Caco-2 (cell line): ENCODE results near the gene IFI16. TPM values are rescaled to one million over a fixed set of nuclear protein-coding genes. Genes with fewer than 3 reads are reported as not detected.

Experiments used
- BruUV-seq: library from RNA; stranded (reverse); fragments of 400-500 nt; replicated peaks from 2 replicates; lab custom pipeline; 2021; lab: Mats Ljungman, UMichigan
- CTCF ChIA-PET: fragments of 300-600 bp; sonication (Branson Sonifier 250); formaldehyde crosslinking; loops from one replicate; lab custom pipeline; 2022; ENCODE audit warnings: antibody characterized with exemption; lab: Charles Lee
- POLR2A ChIA-PET: fragments of 300-600 bp; sonication (Branson Sonifier 250); formaldehyde crosslinking; loops from one replicate; lab custom pipeline; 2022; ENCODE audit warnings: antibody characterized with exemption; lab: Charles Lee
- DNase-seq, 2 experiments: peaks; one replicate each; pipeline versions ENCODE4 v3.0.0 to v3.0.0-alpha.2; 2020 to 2022
- H3K27me3 ChIP-seq: replicated peaks from 2 replicates; pipeline ENCODE4 v1.6.0; 2011; ENCODE audit warnings: low read length; ENCODE audit not compliant: control insufficient read depth, insufficient read depth
- H3K36me3 ChIP-seq: 2 replicates; pipeline ENCODE4 v1.5.1; 2011; ENCODE audit warnings: low read length; ENCODE audit not compliant: control insufficient read depth, insufficient read depth
- H3K4me1 ChIP-seq: fragments of 250-450 bp; sonication (Bioruptor Pico); 2 replicates; pipeline ENCODE4 v1.5.1; 2020; ENCODE audit warnings: mild to moderate bottlenecking
- H3K4me3 ChIP-seq: 2 replicates; pipeline ENCODE4 v1.5.1; 2011; ENCODE audit warnings: low read depth, mild to moderate bottlenecking, control low read depth, low read length
- H3K9me3 ChIP-seq: fragments of 250-450 bp; sonication (Bioruptor Pico); 2 replicates; pipeline ENCODE4 v1.5.1; 2020; ENCODE audit warnings: mild to moderate bottlenecking, moderate library complexity
- H3K27ac Mint-ChIP-seq: one replicate; pipeline ENCODE4 v1.8.0; 2022; ENCODE audit warnings: mixed read lengths; ENCODE audit not compliant: unreplicated experiment
- H3K27me3 Mint-ChIP-seq: one replicate; pipeline ENCODE4 v1.8.0; 2022; ENCODE audit warnings: mixed read lengths; ENCODE audit not compliant: insufficient read depth, unreplicated experiment
- H3K36me3 Mint-ChIP-seq: one replicate; pipeline ENCODE4 v1.8.0; 2022; ENCODE audit warnings: mild to moderate bottlenecking, mixed read lengths; ENCODE audit not compliant: insufficient read depth, unreplicated experiment
- H3K4me1 Mint-ChIP-seq: one replicate; pipeline ENCODE4 v1.8.0; 2022; ENCODE audit warnings: low read depth, mixed read lengths; ENCODE audit not compliant: unreplicated experiment
- H3K4me3 Mint-ChIP-seq: one replicate; pipeline ENCODE4 v1.8.0; 2022; ENCODE audit warnings: mild to moderate bottlenecking, moderate library complexity, mixed read lengths; ENCODE audit not compliant: unreplicated experiment
- H3K9me3 Mint-ChIP-seq: one replicate; pipeline ENCODE4 v1.8.0; 2022; ENCODE audit warnings: mixed read lengths; ENCODE audit not compliant: unreplicated experiment
- intact Hi-C: fragments of 100-400 bp; cut with micrococcal nuclease; formaldehyde crosslinking; loops from one replicate; pipeline ENCODE4 v1.10.0; 2022; ENCODE audit not compliant: unreplicated experiment
- total RNA-seq: library from RNA; stranded (reverse); gene quantifications from 2 replicates; pipeline ENCODE4 v1.2.3, GENCODE V29; 2022
- TF ChIP-seq, protein P1 (sequence below), 2 experiments: fragments of 200-600 bp in 1 of 2; IDR thresholded peaks; 1 replicate in 1 of 2; 2 replicates in 1 of 2; pipeline versions ENCODE4 v1.5.1 to v1.8.0; 2011 to 2022; ENCODE audit warnings: antibody characterized with exemption in 1 of 2, control low read depth in 1 of 2, inconsistent platforms in 1 of 2, low read depth in 1 of 2, low read length in 1 of 2, mild to moderate bottlenecking in 1 of 2, moderate library complexity in 1 of 2; ENCODE audit not compliant: insufficient read depth in 1 of 2, severe bottlenecking in 1 of 2, unreplicated experiment in 1 of 2

The IFI16 gene
- total RNA-seq, 1 experiment from 2014 or later: not detected

DNA sequence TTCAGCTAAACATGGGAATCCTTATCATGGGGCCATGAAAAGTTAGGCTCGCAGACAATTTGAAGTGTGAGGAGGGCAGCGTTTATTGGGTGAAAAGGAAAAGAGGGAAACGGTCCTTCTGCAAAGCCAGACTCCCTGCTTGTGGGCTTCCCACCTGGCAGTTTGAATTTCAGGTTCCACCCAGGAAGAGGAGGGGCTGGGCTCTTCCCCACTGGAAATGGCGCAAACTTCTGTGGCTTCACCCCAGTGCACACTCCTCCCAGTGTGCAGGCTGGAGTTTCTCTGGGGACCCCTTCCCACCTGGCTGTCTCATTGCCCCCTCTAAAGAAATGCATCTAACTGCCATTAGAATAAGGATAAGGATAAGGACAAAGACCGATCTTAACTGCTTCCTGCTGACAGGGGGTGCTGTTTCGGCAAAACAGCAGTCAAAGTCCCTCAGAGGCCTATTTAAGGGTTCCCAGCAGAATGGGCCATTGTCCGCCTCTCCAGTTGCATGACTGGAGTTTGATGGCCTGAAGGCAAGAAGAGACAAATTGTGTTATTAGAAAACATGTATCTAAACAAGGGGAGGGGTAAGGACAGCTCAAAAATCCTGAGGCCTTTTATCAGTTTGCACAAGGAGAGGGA lies 46.5 kb downstream of the IFI16 start:
- ChIA-PET POLR2A (no interaction called here), CTCF (no interaction called here)
- no peak overlapping the region for H3K4me3 Mint-ChIP-seq
- no peaks in the 10 kb centered on the region for H3K9me3 ChIP-seq
- TF ChIP-seq, protein P1, sequence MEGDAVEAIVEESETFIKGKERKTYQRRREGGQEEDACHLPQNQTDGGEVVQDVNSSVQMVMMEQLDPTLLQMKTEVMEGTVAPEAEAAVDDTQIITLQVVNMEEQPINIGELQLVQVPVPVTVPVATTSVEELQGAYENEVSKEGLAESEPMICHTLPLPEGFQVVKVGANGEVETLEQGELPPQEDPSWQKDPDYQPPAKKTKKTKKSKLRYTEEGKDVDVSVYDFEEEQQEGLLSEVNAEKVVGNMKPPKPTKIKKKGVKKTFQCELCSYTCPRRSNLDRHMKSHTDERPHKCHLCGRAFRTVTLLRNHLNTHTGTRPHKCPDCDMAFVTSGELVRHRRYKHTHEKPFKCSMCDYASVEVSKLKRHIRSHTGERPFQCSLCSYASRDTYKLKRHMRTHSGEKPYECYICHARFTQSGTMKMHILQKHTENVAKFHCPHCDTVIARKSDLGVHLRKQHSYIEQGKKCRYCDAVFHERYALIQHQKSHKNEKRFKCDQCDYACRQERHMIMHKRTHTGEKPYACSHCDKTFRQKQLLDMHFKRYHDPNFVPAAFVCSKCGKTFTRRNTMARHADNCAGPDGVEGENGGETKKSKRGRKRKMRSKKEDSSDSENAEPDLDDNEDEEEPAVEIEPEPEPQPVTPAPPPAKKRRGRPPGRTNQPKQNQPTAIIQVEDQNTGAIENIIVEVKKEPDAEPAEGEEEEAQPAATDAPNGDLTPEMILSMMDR (IDR thresholded peaks at IDR 0.05; ENCODE audit: insufficient read depth in 1 of 2, low read depth in 1 of 2, low read length in 1 of 2, severe bottlenecking in 1 of 2, unreplicated experiment in 1 of 2): no peak
- H3K27ac Mint-ChIP-seq: no peak overlapping the region
- BruUV-seq: no TSS peak
- intact Hi-C loops: no loop called here
- H3K27me3 ChIP-seq: no peaks in the 10 kb centered on the region
- H3K4me3 ChIP-seq: no peak overlapping the region
- H3K4me1 ChIP-seq: no peaks in the 10 kb centered on the region
- no peaks in the 10 kb centered on the region for H3K4me1 Mint-ChIP-seq
- no peak for DNase-seq
- H3K36me3 ChIP-seq: no peaks in the 10 kb centered on the region
- no peaks in the 10 kb centered on the region for H3K36me3 Mint-ChIP-seq
- peaks cover 5% of the 10 kb centered on the region for H3K27me3 Mint-ChIP-seq
- H3K9me3 Mint-ChIP-seq: no peaks in the 10 kb centered on the region

DNA sequence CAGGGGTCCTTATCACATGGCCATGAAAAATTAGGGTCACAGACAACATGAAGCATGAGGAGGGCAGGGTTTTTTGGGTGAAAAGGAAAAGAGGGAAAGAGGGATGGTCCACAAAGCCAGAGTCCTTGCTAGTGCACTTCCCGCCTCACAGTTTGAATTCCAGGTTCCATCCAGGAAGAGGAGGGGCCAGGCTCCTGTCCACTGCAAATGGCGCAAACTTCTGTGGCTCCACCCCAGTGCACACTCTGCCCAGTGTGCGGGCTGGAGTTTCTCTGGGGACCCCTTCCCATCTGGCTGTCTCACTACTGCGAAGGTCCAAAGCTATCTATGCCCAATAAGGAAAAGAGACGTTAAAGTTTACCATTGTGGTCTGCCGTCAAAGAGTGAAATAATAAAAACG lies 49.0 kb downstream of the IFI16 start:
- DNase-seq: no peak
- Histone ChIP-seq H3K4me3 (no peak overlapping the region), H3K9me3 (no peaks in the 10 kb centered on the region), H3K27me3 (no peaks in the 10 kb centered on the region), H3K4me1 (no peaks in the 10 kb centered on the region), H3K36me3 (no peaks in the 10 kb centered on the region)
- Mint-ChIP-seq H3K36me3 (no peaks in the 10 kb centered on the region), H3K27me3 (peaks cover 5% of the 10 kb centered on the region), H3K27ac (no peak overlapping the region), H3K9me3 (no peaks in the 10 kb centered on the region), H3K4me3 (no peak overlapping the region), H3K4me1 (no peaks in the 10 kb centered on the region)
- CTCF ChIA-PET: no interaction called here
- POLR2A ChIA-PET: no interaction called here
- TF ChIP-seq, protein P1 (IDR thresholded peaks at IDR 0.05; ENCODE audit: insufficient read depth in 1 of 2, low read depth in 1 of 2, low read length in 1 of 2, severe bottlenecking in 1 of 2, unreplicated experiment in 1 of 2): no peak
- BruUV-seq: no TSS peak
- intact Hi-C loops: no loop called here

DNA sequence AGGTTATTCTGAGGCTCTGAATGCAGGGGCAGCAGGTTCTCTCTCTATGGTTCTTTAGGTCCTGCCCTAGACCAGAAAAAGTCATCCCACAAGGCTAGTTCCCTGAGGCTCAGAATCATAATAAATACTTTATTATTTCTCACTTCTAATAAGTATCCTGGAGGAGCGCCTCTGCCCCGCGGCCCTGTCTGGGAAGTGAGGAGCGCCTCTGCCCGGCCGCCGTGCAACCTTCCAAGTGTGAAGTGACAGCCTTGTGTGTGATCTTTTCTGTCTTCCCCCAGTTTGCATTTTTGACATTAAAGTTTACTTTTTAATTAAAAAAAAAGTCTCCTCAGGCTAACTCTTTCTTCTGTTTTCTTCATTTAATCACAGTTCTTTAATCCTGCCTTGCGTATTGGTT lies 55.4 kb downstream of the IFI16 start:
- Mint-ChIP-seq H3K36me3 (no peaks in the 10 kb centered on the region), H3K4me3 (no peak overlapping the region), H3K27ac (no peak overlapping the region), H3K9me3 (no peaks in the 10 kb centered on the region), H3K27me3 (peaks cover 5% of the 10 kb centered on the region), H3K4me1 (no peaks in the 10 kb centered on the region)
- Histone ChIP-seq H3K9me3 (no peaks in the 10 kb centered on the region), H3K27me3 (no peaks in the 10 kb centered on the region), H3K4me3 (no peak overlapping the region), H3K4me1 (no peaks in the 10 kb centered on the region), H3K36me3 (no peaks in the 10 kb centered on the region)
- BruUV-seq: no TSS peak
- TF ChIP-seq, protein P1 (IDR thresholded peaks at IDR 0.05; ENCODE audit: insufficient read depth in 1 of 2, low read depth in 1 of 2, low read length in 1 of 2, severe bottlenecking in 1 of 2, unreplicated experiment in 1 of 2): no peak
- CTCF ChIA-PET: no interaction called here
- intact Hi-C loops: loop anchor here (10.0 kb wide), 1 partner anchor 930 kb away; no protein-coding TSS in a partner anchor
- no peak for DNase-seq
- POLR2A ChIA-PET: no interaction called here
